CD1c-positive myeloid dendritic cell (primary cell): ENCODE data around the gene PIPOX.
A peak's percentile ranks its signal among the peaks of the same experiment; 100 is the strongest.

Experiments used
- DNase-seq: peaks from one replicate; pipeline ENCODE4 v3.0.0-alpha.2; 2016; ENCODE audit errors: extremely low spot score

PIPOX gene

GRCh38 chr17:29048440-29049368 is 5.8 kb downstream of the PIPOX start:
- DNase-seq: no peak

GRCh38 chr17:29049541-29050145 is 6.7 kb downstream of the PIPOX start:
- no peak for DNase-seq

- no peak for DNase-seq
These were observed 7.2 kb downstream of the PIPOX start for GRCh38 chr17:29050176-29050575.

- DNase-seq: no peak
These were observed 8.3 kb downstream of the PIPOX start for GRCh38 chr17:29051194-29051593.

- DNase-seq: no peak
These were observed 8.8 kb downstream of the PIPOX start for GRCh38 chr17:29051731-29052130.

- DNase-seq: no peak
These were observed 11.9 kb downstream of the PIPOX start for GRCh38 chr17:29054835-29055234.

GRCh38 chr17:29057361-29057760 is 14.4 kb downstream of the PIPOX start:
- no peak for DNase-seq

- DNase-seq: peak; percentile 46
These were observed 15.4 kb downstream of the PIPOX start for GRCh38 chr17:29058391-29058790.

- peak; percentile 67 for DNase-seq
These were observed 16.3 kb downstream of the PIPOX start for GRCh38 chr17:29059281-29059680.

GRCh38 chr17:29060475-29060874 is 17.5 kb downstream of the PIPOX start:
- DNase-seq: no peak

GRCh38 chr17:29061036-29061435 is 18.1 kb downstream of the PIPOX start:
- no peak for DNase-seq

- no peak for DNase-seq
These were observed 19.3 kb downstream of the PIPOX start for GRCh38 chr17:29062215-29062614.

GRCh38 chr17:29063992-29064391 is 21.1 kb downstream of the PIPOX start:
- peak; percentile 59 for DNase-seq

- DNase-seq: no peak
These were observed 23.1 kb downstream of the PIPOX start for GRCh38 chr17:29066047-29066446.

- DNase-seq: peak; percentile 37
These were observed 23.7 kb downstream of the PIPOX start for GRCh38 chr17:29066606-29067005.

- DNase-seq: no peak
These were observed 25.9 kb downstream of the PIPOX start for GRCh38 chr17:29068818-29069217.

- peak; percentile 13 for DNase-seq
These were observed 26.6 kb downstream of the PIPOX start for GRCh38 chr17:29069526-29070041.

GRCh38 chr17:29070308-29070707 is 27.4 kb downstream of the PIPOX start:
- no peak for DNase-seq

GRCh38 chr17:29070781-29071180 is 27.8 kb downstream of the PIPOX start:
- no peak for DNase-seq

GRCh38 chr17:29071303-29071702 is 28.4 kb downstream of the PIPOX start:
- DNase-seq: no peak

- no peak for DNase-seq
These were observed 30.1 kb downstream of the PIPOX start for GRCh38 chr17:29073045-29073444.

GRCh38 chr17:29073520-29073919 is 30.6 kb downstream of the PIPOX start:
- DNase-seq: no peak

GRCh38 chr17:29074488-29074887 is 31.5 kb downstream of the PIPOX start:
- no peak for DNase-seq
